ENCODE results near the gene DGUOK.
A peak's percentile ranks its signal among the peaks of the same experiment; 100 is the strongest.
"Not testable (repeated sequence)": the region's sequence is repeated elsewhere in the genome, so short reads cannot be mapped to it uniquely, and the experiment has no call there.

The DGUOK gene

DNA sequence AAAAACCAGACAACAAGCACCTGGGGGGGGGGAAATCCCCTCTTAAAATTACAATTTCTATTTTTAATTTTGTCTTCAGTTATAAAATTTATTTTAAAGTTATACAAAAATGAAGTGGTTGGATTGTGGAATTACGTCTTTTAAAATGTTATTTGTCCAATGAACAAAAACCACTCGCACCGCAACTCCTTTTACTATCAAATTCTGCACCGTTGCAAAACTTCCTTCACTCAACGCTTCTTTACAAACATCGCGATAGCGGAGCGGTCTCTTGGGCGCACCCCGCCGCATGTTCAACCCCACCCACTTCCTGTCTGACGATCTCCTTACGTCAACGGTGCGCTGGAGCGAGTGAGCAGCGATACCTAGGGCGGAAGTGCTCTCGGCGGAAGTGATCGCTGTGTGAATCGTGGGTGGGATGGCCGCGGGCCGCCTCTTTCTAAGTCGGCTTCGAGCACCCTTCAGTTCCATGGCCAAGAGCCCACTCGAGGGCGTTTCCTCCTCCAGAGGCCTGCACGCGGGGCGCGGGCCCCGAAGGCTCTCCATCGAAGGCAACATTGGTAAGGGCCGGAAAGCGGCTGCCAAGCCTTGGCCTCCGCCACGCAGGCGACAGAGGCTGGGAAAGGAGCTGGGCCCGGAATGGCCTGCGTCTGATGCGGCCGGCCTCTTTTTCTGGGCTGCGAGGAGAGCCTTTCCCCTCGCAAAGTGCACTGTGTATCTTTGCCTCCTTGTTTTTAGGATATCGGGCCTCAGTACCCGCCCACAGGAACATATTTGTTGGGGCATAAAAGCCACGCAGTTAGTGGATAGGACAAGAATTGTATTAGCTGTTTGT lies at the start of gene DGUOK:
Gene DGUOK (plus strand): TSS at position 388 of the 835 bp plus-strand sequence. CDS start 31 bp downstream, at position 419.
- DNase-seq (ENCODE audit: low read depth in 2 of 2): peak; percentile 95

DNA sequence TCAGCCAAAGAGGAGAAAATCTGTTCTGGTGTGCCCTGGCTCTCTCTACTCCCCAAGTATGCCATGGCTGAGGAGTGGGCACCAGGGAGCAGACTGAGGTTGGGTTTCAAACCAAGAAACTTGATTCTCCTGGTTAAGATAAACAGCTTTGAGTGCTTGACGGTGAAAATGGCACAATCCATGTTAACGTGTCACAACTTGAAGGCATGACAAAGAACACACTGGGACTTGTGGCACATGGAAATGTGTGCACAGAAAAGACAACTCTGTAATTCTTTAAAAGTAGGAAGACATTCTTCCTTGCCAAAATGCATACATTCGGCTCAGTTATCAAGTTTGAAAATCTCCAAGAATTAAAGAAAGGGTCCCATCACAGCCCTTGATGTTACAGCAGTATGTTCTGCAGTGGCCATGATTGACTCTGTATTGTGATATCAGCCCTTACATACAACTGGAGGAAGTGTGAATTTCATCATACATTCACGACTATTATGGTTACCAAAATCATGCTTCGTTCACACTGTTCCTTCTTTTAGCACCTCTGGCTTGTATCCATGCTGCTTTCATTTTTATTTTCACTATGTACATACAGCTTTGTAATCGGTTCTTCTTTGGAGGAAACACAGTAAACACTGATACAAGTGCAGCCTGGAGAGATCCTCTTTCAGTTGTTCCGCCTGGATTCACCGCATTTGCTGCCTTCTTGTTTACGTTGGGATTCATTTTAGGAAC lies 49.4 kb upstream of the DGUOK start:
- no peak for DNase-seq (ENCODE audit: low read depth in 2 of 2)

DNA sequence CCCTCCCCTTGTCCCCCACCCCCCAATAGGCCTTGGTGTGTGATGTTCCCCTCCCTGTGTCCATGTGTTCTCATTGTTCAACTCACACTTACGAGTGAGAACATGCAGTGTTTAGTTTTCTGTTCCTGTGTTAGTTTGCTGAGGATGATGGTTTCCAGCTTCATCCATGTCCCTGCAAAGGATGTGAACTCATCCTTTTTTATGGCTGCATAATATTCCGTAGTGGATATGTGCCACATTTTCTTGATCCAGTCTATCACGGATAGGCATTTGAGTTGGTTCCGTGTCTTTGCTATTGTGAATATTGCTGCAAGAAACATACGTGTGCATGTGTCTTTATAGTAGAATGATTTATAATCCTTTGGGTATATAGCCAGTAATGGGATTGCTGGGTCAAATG lies 48.7 kb upstream of the DGUOK start:
- not testable (repeated sequence) for DNase-seq (ENCODE audit: low read depth in 2 of 2)

DNA sequence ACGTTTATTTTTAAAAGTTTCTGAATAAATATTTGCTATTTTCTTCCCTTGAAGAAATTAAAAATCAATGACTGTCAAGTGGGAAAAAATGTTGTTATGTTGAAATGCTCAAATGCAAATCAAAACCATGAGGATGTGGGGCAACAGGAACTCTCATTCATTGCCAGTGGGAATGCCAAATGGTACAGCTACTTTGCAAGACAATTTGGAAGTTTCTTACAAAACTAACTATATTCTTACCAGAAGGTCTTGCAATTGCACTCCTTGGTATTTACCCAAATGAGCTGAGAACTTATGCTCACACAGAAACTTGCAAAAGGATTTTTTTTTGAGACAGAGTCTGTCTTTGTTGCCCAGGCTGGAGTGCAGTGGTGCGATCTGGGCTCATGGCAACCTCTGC lies 41.3 kb upstream of the DGUOK start:
- no peak for DNase-seq (ENCODE audit: low read depth in 2 of 2)

DNA sequence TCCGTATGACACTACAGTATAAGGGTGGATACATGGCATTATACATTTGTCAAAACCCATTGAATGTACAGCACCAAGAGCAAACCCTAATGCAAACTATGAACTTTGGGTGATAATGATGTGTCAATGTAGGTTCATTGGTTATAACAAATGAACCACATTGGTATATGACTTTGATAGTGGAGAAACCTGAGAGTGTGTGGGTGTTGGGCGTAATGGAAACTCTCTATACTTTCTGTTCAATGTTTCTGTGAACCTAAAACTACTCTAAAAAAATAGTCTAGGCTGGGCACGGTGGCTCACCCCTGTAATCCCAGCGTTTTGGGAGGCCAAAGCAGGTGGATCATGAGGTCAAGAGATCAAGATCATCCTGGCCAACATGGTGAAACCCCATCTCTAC lies 40.3 kb upstream of the DGUOK start:
- peak; percentile 48 to 56 for DNase-seq (ENCODE audit: low read depth in 2 of 2)

DNA sequence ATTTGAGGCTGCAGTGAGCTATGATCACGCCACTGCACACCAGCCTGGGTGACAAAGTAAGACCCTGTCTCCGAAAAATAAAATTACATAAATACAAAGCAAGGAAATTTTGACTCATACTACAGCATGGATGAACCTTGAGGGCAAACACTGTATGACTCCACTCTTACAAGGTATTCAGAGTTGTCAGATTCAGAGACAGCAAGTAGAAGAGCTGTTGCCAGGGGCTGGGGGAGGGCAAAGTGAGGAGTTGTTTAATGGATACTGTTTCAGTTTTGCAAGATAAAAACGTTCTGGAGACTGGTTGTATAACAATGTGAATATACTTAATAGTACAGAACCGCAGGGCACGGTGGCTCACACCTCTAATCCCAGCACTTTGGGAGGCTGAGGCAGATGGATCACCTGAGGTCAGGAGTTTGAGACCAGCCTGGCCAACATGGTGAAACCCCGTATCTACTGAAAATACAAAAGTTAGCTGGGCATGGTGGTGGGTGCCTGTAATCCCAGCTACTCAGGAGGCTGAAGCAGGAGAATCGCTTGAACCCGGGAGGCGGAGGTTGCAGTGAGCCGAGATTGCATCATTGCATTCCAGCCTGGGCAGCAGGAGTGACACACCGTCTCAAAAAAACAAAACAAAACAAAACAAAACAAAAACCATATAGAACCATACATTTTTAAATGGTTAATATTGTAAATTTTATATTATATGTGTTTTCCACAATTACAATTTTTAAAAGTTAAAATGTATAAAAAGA lies 38.9 kb upstream of the DGUOK start:
- not testable (repeated sequence) for DNase-seq (ENCODE audit: low read depth in 2 of 2)

DNA sequence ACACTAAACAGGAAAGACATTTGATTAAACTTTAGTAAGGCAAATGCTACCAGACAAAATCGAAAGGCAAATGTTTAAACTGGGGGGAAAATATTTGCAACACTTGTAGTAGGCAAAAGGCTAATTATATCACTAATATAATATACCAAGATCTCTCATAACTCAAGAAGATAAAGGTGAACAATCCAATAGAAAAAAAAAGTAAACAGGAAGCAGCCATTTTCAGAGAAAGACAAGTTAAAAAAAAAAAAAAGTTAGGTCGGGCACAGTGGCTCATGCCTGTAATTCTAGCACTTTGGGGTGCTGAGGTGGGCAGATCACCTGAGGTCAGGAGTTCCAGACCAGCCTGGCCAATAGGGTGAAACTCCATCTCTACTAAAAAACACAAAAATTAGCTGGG lies 38.3 kb upstream of the DGUOK start:
- DNase-seq (ENCODE audit: low read depth in 2 of 2): no peak

DNA sequence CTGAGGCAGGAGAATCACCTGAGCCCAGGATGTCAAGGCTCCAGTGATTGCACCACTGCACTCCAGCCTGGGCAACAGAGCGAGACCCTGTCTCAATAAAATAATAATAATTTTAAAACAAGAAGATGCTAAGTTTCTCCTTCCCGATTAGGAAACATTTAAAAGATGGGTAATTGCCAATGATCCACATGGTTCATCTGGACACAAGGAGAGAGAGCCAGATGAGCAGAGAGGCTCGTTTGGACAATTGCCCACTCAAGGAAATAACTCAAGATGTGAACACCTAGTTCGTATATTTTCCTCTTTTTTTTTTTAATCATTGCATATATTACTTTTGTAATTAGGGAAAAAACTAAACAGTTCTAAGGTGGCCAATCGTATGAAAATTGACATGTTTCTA lies 37.5 kb upstream of the DGUOK start:
- DNase-seq (ENCODE audit: low read depth in 2 of 2): no peak

DNA sequence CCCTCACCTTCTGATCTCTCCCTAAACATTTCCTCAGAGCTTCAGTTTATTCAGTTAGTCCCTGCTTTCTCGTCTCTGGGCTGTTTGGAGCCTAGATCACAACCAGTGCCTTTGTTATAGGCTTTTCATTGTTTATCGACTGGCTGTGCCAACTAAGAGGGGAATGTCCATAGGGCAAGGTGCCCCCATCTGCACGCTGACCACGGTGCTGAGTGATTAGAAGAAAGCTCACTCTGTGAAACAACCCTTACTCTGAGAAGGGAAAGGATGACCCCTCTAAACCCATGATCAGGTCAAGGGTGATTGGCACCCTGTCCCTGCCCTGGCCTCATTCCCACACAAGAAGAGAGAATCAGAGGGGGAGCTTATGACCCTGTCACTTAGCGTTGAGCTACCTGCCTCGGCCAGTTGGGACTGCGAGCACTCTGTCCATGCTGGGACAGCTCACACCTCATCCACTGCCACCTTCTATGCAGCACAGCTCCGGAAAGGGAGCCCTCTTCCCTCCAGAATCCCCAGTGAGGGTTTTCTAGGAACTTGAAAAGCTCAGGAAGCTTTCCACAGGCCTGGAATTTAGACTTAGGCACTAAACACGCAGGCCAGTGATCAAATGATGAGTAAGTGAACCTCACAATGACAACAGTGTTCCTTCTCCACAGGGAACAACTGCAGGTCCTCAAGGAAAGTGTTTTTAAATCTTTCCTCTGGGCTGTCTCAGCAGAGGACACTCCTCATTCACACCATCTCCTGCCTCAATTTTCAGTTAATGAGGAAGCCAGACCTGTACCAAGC lies 36.2 kb upstream of the DGUOK start:
- DNase-seq (ENCODE audit: low read depth in 2 of 2): no peak

DNA sequence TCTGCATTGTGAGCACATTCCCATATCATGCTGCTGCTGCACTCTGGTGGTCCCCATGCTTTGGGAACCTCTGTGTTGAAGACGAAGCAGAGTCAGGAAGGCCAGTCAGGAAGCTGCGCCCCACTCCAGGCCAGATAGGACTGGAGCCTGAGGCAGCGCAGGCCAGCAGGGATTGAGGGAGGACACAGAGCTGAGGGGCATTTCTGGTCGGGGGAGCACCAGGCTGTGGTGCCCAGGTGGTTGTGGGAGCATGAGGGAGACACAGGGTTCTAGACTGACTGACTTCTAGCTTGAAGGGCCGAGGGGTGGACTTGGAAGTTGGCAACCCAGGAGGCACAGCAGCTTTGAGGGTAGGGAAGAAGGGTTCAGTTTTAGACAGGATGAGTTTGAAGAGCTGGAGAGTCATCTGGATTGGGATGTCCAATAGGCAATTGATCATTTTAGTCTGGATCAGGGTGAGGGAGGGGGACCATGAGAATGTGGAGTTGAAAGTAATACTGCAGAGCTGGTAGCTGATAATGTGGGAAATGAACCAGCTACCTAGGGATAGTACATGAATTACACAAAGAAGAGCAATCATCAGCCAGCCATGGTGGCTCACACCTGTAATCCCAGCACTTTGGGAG lies 35.3 kb upstream of the DGUOK start:
- no peak for DNase-seq (ENCODE audit: low read depth in 2 of 2)

DNA sequence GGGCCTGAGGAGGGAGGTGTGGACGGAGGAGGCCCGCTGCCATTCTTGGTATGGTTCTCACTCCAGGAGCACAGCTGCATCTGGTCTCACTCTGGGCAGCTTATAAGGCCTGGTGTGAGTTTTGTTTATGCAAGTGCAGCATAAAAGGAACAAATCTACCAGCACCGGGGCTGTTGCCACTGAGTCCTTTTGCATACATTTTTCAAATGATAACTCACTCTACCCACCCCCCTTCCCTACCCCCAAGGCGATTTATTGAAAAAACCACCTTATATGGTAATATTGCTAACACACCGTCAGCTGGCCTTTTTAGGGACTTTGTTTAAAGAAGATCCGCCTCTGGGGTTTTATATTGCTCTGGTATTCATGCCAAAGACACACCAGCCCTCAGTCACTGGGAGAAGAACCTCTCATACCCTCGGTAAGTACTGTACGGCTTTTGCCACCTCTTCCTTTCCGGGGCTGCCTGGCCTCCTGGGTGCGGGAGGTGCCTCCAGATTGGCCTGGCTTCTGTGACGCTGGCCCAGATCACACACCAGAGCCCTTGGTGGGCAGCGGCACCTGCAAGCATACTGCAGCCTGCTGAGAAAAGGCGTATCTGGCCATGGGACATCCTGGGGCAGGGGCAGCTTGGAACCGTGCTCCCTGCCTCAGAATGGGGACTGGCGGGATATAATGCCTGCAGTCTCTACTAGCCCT lies 33.9 kb upstream of the DGUOK start, which contains the start of gene ACTG2:
Gene ACTG2 (plus strand): TSS at position 378 of the 699 bp plus-strand sequence. CDS start 8,304 bp downstream, outside the sequence.
- DNase-seq (ENCODE audit: low read depth in 2 of 2): no peak

DNA sequence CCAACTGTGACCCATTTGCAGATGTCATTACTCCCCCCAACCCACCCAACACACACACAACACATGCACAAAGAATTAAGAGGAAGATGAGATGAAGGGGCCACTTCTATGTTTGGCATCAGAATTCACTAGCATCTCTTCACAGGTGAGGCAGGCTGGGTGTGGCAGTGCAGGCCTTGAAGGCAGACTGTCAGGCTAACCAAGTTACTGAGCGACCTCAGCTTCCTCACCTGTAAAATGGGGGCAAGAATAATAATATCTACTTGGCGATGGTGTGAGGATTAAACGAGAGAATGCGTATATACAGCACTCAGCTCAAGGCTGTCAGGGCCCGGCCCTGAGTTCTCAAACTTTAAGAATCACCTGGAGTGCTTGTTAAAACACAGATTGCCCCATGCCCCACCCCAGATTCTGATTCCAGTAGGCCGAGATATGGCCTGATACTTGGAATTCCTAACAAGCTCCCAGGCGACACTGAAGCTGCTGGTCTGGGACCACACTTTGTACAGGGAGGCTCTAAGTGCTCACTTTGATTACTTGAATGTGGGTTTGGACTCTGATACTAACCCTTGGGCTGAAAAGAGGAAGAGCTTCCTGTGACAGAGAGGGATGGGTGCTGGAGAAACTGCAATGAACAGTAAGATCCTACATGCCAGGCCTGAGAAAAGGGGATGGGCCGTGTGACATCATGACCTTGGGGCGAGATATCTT lies 32.8 kb upstream of the DGUOK start:
- DNase-seq (ENCODE audit: low read depth in 2 of 2): no peak

DNA sequence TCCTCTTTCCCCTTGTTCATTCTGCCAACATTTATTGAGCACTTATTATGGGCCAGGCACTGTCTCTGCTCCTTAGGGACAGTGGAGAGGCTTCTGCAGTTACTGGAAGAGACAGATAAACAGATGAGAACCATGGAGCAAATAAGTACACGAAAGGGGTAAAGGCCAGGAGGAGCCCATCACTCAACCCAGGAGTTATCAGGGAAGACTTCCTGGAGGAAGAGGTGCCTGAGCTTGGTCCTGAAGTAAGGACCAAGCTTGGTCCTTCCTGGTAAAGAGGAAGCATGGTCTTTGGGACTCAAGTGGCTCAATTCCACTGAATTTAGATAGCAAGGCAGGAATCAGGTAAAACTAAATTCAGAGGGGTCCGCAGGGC lies 32.2 kb upstream of the DGUOK start:
- no peak for DNase-seq (ENCODE audit: low read depth in 2 of 2)

DNA sequence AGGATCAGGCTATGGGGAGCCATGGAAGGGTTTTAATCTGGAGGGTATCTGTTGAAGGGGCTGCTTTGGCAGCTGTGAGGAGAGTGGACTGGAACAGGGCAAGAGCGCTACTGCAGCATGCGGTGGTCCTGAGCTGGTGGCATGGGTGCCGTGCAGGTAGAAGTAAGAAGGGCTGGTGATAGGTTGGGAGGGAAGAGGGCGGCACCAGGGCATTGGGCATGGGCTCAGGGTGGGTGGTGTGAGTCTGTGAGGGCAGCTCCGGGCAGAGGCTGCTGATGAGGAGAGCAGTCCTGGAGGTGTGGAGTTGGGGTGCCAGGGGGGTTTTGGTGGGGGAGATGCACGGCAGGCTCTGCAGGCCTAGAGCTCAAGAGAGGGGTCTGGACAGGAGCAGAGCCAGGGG lies 31.8 kb upstream of the DGUOK start:
- no peak for DNase-seq (ENCODE audit: low read depth in 2 of 2)

DNA sequence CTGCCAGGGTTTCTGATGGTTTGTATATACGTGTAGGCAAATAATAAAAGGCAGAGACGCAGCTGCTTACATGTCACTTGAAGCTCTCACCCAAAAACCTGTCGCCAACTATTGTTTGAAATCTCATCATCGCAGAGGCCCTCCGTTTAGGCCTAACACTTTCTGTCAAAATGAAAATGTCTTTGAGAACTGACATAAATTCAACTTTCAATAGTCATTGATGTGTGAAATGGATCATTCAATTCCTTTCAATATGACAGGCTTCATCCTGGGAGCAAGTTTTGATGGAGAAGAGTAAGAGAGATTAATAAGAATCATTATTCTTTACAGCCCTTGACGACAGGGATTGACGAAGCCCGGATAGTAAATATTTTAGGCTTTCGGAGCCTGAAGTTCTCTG lies 31.2 kb upstream of the DGUOK start:
- no peak for DNase-seq (ENCODE audit: low read depth in 2 of 2)

DNA sequence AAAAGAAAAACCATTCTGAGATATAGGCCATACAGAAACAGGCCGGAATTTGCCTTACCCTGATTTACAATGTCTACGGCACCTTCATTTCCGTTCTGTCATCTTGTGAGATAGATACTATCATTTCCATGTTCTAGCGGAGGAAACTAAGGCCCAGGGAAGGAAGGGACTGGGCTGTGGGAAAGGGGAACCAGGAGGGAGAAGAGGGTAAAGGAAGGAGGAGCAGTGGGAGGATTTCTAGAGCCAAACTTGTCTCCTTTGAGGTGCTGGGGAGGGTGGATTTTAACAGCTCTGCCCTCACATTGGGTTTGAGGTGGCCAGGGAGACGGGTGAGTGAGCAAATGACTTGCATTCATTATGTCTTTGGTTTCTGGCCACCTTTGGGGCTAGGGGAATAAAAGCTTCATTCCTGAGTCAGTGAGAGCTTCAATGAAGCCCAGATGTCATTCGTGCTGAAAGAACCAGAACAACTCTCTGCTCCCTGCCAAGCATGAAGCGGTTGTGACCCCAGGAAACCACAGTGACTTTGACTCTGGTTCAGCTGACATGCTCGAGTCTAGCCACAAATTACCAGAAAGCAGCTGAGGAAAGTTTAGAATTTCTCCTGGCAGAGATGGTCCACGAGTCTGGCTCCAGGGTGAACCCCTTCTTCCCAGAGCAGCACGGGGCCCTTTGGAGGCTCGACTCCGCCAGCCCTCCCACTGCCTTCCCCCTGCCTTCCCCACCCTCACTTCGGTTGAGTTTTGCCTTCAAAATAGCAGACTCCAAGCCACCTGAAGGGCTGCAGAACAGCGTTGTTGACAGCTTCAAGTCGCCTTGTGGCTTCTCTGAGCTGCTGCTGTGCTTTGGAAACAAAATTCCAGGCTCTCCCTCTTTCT lies 30.1 kb upstream of the DGUOK start:
- peak; percentile 15 to 28 for DNase-seq (ENCODE audit: low read depth in 2 of 2)

DNA sequence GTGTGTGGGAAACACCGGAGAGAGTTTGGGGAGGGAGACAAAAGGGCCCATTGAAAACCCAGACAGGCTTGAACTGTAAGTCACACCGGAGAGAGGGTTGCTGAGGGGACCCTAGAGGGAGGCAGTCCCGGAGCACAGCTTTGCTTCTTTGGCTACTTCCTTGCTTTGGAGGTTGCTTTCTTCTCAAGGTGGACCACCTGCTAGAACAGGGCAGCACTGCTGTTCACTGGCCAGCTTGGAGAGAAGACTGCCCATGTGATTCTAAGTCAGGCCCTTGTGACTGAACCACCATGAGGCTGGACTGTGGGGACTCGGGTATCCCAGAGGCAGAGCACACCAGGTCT lies 29.5 kb upstream of the DGUOK start:
- DNase-seq (ENCODE audit: low read depth in 2 of 2): no peak

DNA sequence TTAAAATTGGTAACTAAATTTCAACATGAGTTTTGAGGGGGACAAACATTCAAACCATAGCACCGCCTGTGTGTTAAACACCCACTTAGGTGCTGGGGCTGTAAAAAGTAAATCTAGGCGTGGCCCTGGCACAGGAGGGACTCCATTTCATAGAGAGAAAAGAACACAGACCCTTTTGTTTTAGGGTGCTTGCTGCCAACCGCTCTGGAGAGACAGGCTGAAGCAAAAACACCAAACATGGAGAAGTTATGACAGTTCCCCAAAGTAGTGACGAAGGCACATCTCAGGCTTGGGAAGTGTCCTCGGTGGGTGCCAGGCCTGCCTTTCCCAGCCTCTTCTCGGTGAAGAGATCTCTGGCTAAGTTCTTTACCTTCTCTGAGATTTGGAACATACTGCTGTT lies 28.7 kb upstream of the DGUOK start:
- no peak for DNase-seq (ENCODE audit: low read depth in 2 of 2)

DNA sequence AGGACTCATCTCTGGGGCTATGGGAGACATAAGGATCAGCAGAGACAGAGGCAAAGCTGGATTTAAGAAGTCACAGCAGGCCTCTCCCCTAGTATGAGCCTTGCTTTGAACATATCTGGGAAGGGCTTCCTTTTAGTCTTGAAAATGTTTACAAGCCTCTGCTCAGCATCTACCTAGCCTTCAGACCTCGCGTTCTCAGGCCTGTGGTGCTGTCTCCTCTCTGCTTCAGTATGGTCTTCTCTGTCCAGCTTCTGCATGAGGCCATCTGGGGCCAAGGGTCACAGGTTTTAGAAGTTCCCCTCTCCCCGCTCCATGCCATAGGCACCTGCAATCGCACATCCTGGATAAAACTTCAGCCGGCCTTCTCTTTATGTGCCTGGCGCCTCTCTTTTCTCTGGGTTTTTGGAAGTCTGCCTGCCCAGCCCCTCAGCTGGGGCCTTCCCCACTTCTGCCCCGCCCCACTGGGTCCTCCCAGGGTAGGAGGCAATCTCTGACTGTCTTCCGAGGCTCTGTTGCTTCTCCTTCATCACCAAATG lies 26.8 kb upstream of the DGUOK start:
- no peak for DNase-seq (ENCODE audit: low read depth in 2 of 2)

Data from stimulated activated CD4-positive, alpha-beta T cell treated with anti-CD3 and anti-CD28 coated beads, Interleukin-15, amount 100 ng/mL, for 48 hours (primary cell).